Right kidney (tissue), 1 donor: ENCODE measurements around the gene GAPT.

Experiments used
- DNase-seq: peaks from one replicate; pipeline ENCODE4 v3.0.0-alpha.2; 2016

GAPT gene

GRCh38 chr5:58460732-58461286, 30.4 kb upstream of the GAPT start:
- no peak for DNase-seq

DNA sequence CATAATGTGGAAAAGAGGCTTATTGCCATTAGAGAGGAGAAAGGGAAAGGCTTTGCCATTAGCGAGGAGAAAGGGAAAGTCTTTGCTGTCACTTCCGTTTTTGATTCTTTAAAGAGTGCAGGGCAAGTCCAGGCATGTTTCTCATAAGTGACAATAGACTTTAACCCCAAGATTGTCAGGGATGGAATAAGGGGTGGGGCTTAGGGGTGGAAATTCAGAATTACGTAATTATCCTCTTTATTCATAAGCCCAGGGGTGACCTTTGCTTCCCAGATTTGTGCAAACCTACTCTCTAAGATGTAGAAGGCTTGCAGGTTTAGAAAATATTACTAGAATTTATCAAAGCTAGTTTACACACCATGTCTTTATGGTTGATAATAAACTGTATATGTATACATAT, 29.1 kb upstream of the GAPT start:
- no peak for DNase-seq

- DNase-seq, result no peak
Observed at GRCh38 chr5:58462623-58463230, 28.5 kb upstream of the GAPT start.

GRCh38 chr5:58466939-58467338, 24.3 kb upstream of the GAPT start:
- DNase-seq, result no peak

GRCh38 chr5:58469896-58470295, 21.3 kb upstream of the GAPT start:
- DNase-seq, result no peak

DNA sequence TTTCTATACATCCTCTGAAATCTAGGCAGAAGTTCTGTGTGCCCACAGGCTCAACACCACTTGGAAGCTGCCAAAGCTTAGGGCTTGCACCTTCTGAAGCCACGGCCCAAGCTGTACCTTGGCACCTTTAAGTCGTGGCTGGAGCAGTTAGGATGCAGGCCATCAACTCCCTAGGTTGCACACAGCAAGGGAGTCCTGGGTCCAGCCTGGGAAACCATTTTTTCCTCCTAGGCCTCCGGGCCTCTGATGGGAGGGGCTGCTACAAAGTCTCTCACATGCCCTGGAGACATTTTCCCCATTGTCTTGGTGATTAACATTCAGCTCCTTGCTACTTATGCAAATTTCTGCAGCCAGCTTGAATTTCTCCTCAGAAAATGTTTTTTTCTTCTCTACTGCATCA, 15.8 kb upstream of the GAPT start:
- DNase-seq, result no peak

DNA sequence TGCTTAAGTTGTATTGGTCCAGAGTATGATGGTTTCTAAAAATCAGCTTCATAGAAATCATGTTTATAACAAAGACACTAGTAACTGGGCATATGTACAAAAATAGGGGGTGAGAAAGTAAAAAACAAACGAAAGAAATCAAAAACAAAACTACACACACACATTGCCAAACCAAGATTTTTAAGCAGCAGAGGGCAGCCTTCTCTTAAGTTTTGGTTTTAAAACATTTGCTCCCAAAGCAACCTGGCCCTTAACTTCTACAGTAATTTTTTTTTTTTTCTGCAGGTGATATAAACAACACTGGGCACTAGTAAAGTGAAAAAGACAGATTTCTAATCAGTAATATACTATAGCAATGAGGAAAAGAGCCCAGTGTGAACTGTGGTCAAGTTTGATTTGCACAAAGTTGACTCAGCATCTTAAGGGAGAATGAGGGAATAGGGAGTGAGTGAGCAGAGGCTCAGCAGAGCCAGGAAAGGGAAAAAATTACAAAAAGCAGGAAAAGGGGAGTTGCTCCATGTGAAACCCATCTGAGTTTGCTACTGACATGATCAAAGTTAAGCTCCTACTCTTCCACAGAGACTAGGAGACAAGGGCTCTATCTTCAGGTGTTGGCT, 13.4 kb upstream of the GAPT start:
- DNase-seq, result no peak

- DNase-seq, result no peak
Observed at GRCh38 chr5:58481066-58481676, 10.1 kb upstream of the GAPT start.

GRCh38 chr5:58481828-58482227, 9.4 kb upstream of the GAPT start:
- DNase-seq, result no peak

DNA sequence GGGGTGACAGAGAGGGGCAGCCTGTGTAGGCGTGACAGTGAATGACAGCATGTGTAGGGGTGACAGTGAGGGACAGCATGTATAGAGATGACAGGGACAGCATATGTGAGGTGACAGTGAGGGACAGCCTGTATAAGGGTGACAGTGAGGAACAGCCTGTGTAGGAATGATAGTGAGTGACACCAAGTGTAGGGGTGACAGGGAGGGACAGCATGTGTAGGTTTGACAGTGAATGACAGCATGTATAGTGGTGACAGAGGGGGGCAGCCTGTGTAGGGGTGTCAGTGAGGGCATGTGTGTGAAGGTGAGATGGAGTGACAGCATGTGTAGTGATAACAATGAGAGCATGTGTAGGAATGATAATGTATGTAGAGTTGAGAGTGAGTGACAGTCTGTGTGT, 8.7 kb upstream of the GAPT start:
- no peak for DNase-seq

DNA sequence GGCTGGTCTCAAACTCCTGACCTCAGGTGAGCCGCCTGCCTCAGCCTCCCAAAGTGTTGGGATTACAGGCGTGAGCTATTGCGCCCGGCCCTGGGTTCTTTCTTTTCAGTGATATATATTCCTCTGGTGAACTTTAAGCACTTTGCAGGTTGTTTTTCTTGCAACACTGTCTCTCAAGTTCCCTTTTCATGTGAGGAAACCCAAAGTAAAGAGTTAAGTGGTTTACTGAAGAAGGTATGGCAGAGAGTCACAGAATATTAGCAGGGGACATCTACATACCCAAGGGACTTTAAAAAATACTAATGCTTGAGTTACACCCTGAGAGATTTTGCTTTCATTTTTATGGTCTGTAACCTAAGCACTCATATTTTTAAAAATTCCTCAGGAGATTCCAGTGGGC, 6.7 kb upstream of the GAPT start:
- no peak for DNase-seq

- DNase-seq, result no peak
Observed at GRCh38 chr5:58486290-58486689, 4.9 kb upstream of the GAPT start.

DNA sequence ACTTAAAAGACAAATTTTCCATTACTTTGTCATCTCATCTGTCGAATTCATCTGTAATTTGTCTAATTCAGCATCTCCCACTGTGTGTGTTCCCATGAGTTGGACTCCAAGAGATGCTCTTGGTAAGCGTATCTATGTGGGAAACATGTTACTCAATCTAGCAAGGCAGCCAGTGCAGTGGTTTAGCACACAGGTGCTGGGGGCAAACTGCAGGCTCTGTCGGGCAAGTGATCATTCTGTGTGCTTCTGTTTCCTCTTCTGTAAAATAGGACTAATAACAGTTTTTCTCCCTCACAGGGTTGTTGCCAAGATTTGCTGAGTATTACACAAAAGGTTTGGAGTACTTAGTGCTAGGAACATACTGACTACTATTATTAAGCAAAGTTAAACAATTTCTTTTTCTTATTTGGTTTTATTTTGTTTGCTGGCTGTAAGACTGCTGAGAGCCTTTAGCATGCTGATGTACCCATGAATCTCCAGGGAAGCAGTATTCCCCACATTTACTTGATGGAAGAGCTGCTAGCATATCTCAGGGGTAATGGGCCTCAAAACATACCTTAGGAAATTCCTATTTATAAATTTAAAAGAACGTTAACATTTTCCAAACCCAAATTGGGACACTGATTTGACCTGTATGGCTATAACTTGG, 709 bp upstream of the GAPT start:
- DNase-seq, result no peak

- DNase-seq, result no peak
Observed at GRCh38 chr5:58493141-58493540, 1.9 kb downstream of the GAPT start.

- DNase-seq, result no peak
Observed at GRCh38 chr5:58496488-58496887, 5.3 kb downstream of the GAPT start.

- DNase-seq, result no peak
Observed at GRCh38 chr5:58497386-58497785, 6.2 kb downstream of the GAPT start.

- DNase-seq, result no peak
Observed at GRCh38 chr5:58497921-58498320, 6.7 kb downstream of the GAPT start.

- DNase-seq, result peak; percentile 8
Observed at GRCh38 chr5:58498340-58498942, 7.2 kb downstream of the GAPT start.

GRCh38 chr5:58499231-58499630, 8.0 kb downstream of the GAPT start:
- DNase-seq, result no peak

DNA sequence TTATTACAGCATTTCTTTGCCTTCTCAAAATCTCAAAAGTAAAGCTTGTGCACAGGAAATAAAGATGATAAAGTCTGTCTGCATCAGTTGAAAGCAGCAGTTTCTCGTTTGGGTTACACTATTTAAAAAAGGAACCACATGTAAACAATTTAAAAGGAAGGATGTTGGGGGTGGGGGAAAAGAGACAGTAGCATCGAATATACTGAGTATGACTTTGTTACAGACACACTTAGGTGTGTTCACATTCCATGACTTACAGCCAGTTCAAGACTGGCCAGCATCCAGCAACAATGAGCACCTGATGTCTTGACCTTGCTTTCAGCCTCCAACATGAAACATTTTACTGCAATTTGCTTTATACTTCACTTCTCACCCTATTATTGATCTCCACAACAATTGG, 8.7 kb downstream of the GAPT start:
- no peak for DNase-seq

DNA sequence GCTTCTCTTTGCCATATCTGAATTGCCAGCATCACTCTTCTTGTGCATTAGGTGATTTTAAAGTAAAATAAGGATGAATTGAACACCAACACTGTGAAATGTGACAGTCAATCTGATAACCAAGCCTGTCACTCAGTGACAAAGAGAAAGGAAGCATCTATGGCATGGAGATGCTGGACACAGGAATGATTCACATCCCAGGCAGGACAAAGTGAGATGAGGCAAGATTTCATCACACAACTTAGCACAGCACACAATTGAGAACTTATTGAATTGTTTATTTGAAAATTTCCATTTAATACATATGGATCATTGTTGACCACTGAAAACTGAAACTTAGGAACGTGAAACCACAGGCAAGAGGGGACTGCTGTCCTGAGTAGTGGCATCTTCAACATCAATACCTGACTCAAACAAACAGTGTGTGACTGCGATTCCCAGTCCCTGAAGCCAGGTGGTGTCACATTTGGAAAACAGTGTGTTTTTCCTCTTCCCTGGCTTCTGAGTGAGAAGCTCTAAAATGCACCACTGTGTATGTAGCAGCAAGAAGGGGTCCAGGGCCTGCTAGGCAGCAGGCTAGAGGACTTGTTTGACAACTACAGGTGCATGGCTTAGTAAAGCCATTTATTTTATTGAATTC, 10.7 kb downstream of the GAPT start:
- DNase-seq, result no peak

GRCh38 chr5:58503390-58504046, 12.3 kb downstream of the GAPT start:
- no peak for DNase-seq
